Activated CD4-positive, alpha-beta T cell treated with anti-CD3 and anti-CD28 coated beads, Interleukin-2, amount 10 ng/mL, durations not matched to agents 7 days and 5 days (primary cell): ENCODE measurements around the gene SEC14L1. TPM values are rescaled to one million over a fixed set of nuclear protein-coding genes. Genes with fewer than 3 reads are reported as not detected.
A peak's percentile ranks its signal among the peaks of the same experiment; 100 is the strongest.

Experiments used
- CTCF ChIA-PET: fragments of 350-600 bp; sonication (Branson Sonifier 250); formaldehyde crosslinking; loops from one replicate; lab custom pipeline; 2021; ENCODE audit warnings: antibody characterized with exemption; lab: Charles Lee
- POLR2A ChIA-PET: fragments of 350-600 bp; sonication (Branson Sonifier 250); formaldehyde crosslinking; loops from one replicate; lab custom pipeline; 2021; ENCODE audit warnings: antibody characterized with exemption; lab: Charles Lee
- DNase-seq: peaks from one replicate; pipeline ENCODE4 v3.0.0-alpha.2; 2020
- H3K27ac Mint-ChIP-seq: one replicate; pipeline ENCODE4 v1.8.0; 2021; ENCODE audit warnings: mild to moderate bottlenecking, moderate library complexity, mixed read lengths
- H3K27me3 Mint-ChIP-seq: one replicate; pipeline ENCODE4 v1.8.0; 2021; ENCODE audit warnings: mixed read lengths
- H3K36me3 Mint-ChIP-seq: one replicate; pipeline ENCODE4 v1.8.0; 2021; ENCODE audit warnings: low read depth, mixed read lengths
- H3K4me1 Mint-ChIP-seq: one replicate; pipeline ENCODE4 v1.8.0; 2021; ENCODE audit warnings: mixed read lengths
- H3K4me3 Mint-ChIP-seq: one replicate; pipeline ENCODE4 v1.8.0; 2021; ENCODE audit warnings: mild to moderate bottlenecking, moderate library complexity, mixed read lengths
- H3K9me3 Mint-ChIP-seq: one replicate; pipeline ENCODE4 v1.8.0; 2021; ENCODE audit warnings: mixed read lengths
- total RNA-seq, 2 experiments: library from RNA; stranded (reverse); gene quantifications; one replicate each; pipeline ENCODE4 v1.2.3, GENCODE V29; 2021

Gene SEC14L1
- total RNA-seq, 2 experiments from 2014 or later, result 56.6 to 57.4 TPM

DNA sequence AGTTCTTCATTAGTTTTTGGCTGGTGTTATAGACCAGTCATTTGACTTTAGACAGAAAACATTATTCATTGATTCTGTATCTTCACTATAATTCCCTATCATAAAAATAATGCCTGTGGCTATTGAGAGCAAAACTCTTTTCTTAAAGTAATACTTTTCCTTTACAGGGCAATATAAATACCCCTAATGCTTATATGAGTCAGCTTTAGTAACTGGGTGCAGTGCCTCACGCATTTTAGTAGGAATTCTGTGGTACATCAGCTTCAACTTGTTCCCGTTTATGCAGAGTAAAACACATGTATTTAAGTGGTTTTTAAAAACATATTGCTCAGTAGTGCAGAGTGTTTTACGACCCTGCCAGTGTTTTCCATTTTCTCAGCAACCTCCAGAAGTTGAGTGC is 68.1 kb downstream of the SEC14L1 start:
- CTCF ChIA-PET, result interaction anchor here (0.6 to 1.2 kb wide), 2 partner anchors 24 to 121 kb away, joined by 3 read pairs; no protein-coding TSS in a partner anchor
- no peak for DNase-seq

DNA sequence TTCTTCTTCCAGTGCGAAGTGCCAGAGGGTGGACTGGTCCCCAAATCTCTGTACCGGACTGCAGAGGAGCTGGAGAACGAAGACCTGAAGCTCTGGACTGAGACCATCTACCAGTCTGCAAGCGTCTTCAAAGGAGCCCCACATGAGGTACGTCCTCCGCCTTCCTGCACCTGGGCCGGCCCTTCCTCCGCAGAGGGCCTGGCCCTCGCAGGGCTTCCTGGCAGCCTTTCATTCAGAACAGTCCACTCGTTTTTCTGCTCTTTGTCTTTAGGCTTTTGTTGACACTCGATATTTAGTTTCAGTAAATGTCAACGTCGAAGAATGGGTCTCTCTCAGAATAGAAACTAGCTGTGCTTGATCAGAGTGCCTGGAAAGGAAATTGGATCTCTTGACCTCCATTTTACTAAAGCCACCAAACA is 68.6 kb downstream of the SEC14L1 start:
- DNase-seq, result no peak
- Mint-ChIP-seq H3K4me1 (no peaks in the 10 kb centered on the region), H3K36me3 (peaks cover 44% of the 10 kb centered on the region), H3K4me3 (no peak overlapping the region), H3K9me3 (no peaks in the 10 kb centered on the region), H3K27me3 (no peaks in the 10 kb centered on the region), H3K27ac (no peak overlapping the region)
- ChIA-PET CTCF (interaction anchor here (0.6 to 0.9 kb wide), 2 partner anchors 12 to 471 kb away, joined by 3 read pairs; no protein-coding TSS in a partner anchor), POLR2A (interaction anchor here (1.0 kb wide), 1 partner anchor 123 kb away, joined by 3 read pairs; no protein-coding TSS in a partner anchor)

More for the DNA sequence above, 68.1 kb downstream of the SEC14L1 start:
- no peaks in the 10 kb centered on the region for H3K9me3 Mint-ChIP-seq
- H3K27me3 Mint-ChIP-seq, result no peaks in the 10 kb centered on the region
- H3K4me3 Mint-ChIP-seq, result no peak overlapping the region
- POLR2A ChIA-PET, result interaction anchor here (1.0 kb wide), 1 partner anchor 122 kb away, joined by 3 read pairs; no protein-coding TSS in a partner anchor
- H3K27ac Mint-ChIP-seq, result no peak overlapping the region
- peaks cover 42% of the 10 kb centered on the region for H3K36me3 Mint-ChIP-seq
- H3K4me1 Mint-ChIP-seq, result no peaks in the 10 kb centered on the region

DNA sequence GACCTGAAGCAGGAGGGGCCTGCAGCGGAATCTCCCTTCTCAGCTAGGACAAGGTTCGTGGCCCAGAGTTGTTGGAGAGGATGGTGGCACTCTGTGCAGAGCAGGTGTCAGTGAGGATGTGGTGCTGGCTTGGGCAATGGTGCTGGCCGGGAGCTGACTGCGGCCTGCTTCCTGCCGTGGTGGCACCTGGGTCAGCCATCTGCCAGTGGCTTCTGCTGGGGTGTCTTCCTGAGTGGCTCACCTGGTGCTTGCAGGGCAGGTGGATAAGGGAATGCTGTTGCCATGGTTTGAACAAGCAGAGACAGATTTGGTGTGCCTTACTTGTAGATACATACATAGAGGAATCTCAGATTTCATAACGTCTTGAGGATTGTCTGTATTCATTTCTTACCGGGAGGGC is 69.6 kb downstream of the SEC14L1 start:
- no peaks in the 10 kb centered on the region for H3K27me3 Mint-ChIP-seq
- no peak for DNase-seq
- ChIA-PET CTCF (interaction anchor here (1.1 kb wide), 1 partner anchor 154 kb away, joined by 3 read pairs; no protein-coding TSS in a partner anchor), POLR2A (no interaction called here)
- H3K9me3 Mint-ChIP-seq, result no peaks in the 10 kb centered on the region
- peaks cover 42% of the 10 kb centered on the region for H3K36me3 Mint-ChIP-seq
- no peak overlapping the region for H3K4me3 Mint-ChIP-seq
- H3K4me1 Mint-ChIP-seq, result no peaks in the 10 kb centered on the region
- H3K27ac Mint-ChIP-seq, result no peak overlapping the region

- Mint-ChIP-seq H3K4me3 (no peak overlapping the region), H3K27ac (no peak overlapping the region), H3K4me1 (no peaks in the 10 kb centered on the region), H3K36me3 (peaks cover 42% of the 10 kb centered on the region), H3K27me3 (no peaks in the 10 kb centered on the region), H3K9me3 (no peaks in the 10 kb centered on the region)
- DNase-seq, result no peak
- POLR2A ChIA-PET, result no interaction called here
- CTCF ChIA-PET, result interaction anchor here (0.6 to 1.6 kb wide), 4 partner anchors 10 to 155 kb away, joined by 3 to 5 read pairs (median 4); no protein-coding TSS in a partner anchor
Observed at GRCh38 chr17:77210946-77211541, 70.3 kb downstream of the SEC14L1 start.

- H3K4me3 Mint-ChIP-seq, result no peak overlapping the region
- H3K36me3 Mint-ChIP-seq, result peaks cover 38% of the 10 kb centered on the region
- no peak overlapping the region for H3K27ac Mint-ChIP-seq
- H3K9me3 Mint-ChIP-seq, result no peaks in the 10 kb centered on the region
- no peaks in the 10 kb centered on the region for H3K4me1 Mint-ChIP-seq
- POLR2A ChIA-PET, result no interaction called here
- CTCF ChIA-PET, result interaction anchor here (0.7 to 1.6 kb wide), 3 partner anchors 10 to 88 kb away, joined by 3 to 4 read pairs (median 3); no protein-coding TSS in a partner anchor
- no peaks in the 10 kb centered on the region for H3K27me3 Mint-ChIP-seq
- DNase-seq, result no peak
Observed at GRCh38 chr17:77211681-77212080, 70.9 kb downstream of the SEC14L1 start.

DNA sequence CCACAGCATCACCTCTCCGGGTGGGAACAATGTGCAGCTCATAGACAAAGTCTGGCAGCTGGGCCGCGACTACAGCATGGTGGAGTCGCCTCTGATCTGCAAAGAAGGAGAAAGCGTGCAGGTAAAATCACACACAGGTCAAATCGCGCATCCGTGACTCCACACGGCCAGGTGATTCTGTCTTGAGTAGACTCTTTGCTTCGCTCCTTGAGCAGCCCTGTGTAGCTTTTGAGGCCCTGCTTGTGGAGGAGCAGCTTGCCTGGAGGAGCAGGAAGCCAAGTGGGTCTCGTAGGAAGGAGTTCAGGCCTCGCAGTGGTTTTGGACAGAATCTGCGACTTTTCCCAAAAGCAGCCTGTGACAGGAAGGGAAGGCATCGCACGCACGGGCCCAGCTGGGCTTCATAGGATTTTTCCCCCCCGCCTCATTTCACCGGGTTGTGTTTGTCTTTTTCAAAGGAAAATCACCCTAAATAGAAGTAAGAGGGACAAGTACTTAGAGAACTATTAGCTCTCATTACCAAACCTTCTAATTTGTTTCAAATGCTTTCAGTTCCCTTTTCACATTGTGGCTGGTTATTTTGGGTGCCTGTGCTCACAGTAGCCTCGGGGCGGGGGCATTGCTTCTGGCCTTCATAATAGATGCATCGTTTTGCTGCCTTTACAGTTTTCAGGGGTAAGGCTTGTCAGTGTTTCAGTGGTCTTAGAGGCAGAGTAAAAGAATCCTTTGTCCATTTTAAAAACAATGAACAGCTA is 71.5 kb downstream of the SEC14L1 start:
- ChIA-PET CTCF (interaction anchor here (0.7 to 1.6 kb wide), 4 partner anchors 9 to 88 kb away, joined by 3 to 4 read pairs (median 3); no protein-coding TSS in a partner anchor), POLR2A (no interaction called here)
- no peaks in the 10 kb centered on the region for H3K9me3 Mint-ChIP-seq
- H3K4me1 Mint-ChIP-seq, result no peaks in the 10 kb centered on the region
- H3K36me3 Mint-ChIP-seq, result peaks cover 41% of the 10 kb centered on the region
- no peak for DNase-seq
- H3K4me3 Mint-ChIP-seq, result no peak overlapping the region
- no peaks in the 10 kb centered on the region for H3K27me3 Mint-ChIP-seq
- no peak overlapping the region for H3K27ac Mint-ChIP-seq

GRCh38 chr17:77212833-77213777 is 72.3 kb downstream of the SEC14L1 start:
- H3K9me3 Mint-ChIP-seq, result no peaks in the 10 kb centered on the region
- H3K4me3 Mint-ChIP-seq, result no peak overlapping the region
- no peaks in the 10 kb centered on the region for H3K27me3 Mint-ChIP-seq
- DNase-seq, result no peak
- no peaks in the 10 kb centered on the region for H3K4me1 Mint-ChIP-seq
- peaks cover 40% of the 10 kb centered on the region for H3K36me3 Mint-ChIP-seq
- no peak overlapping the region for H3K27ac Mint-ChIP-seq
- ChIA-PET POLR2A (no interaction called here), CTCF (interaction anchor here (1.1 to 1.6 kb wide), 2 partner anchors 17 to 24 kb away, joined by 3 to 4 read pairs; no protein-coding TSS in a partner anchor)

DNA sequence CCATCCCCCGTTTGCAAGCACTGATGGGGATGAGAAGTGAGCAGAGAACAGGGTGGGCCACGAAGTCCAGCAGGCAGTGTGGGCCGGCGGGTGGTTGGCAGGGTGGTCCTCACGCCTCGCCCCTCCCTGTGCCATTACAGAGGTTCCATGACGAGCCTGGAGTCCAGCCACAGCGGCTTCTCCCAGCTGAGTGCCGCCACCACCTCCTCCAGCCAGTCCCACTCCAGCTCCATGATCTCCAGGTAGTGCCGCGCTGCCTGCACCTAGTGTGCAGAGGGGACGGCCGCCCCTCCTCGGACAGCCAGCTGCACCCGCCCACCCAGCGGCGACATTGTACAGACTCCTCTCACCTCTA is 73.0 kb downstream of the SEC14L1 start:
- Mint-ChIP-seq H3K36me3 (peaks cover 35% of the 10 kb centered on the region), H3K4me1 (no peaks in the 10 kb centered on the region), H3K9me3 (no peaks in the 10 kb centered on the region), H3K27ac (no peak overlapping the region), H3K27me3 (no peaks in the 10 kb centered on the region), H3K4me3 (no peak overlapping the region)
- ChIA-PET POLR2A (no interaction called here), CTCF (interaction anchor here (1.1 kb wide), 1 partner anchor 24 kb away, joined by 3 read pairs; no protein-coding TSS in a partner anchor)
- no peak for DNase-seq

DNA sequence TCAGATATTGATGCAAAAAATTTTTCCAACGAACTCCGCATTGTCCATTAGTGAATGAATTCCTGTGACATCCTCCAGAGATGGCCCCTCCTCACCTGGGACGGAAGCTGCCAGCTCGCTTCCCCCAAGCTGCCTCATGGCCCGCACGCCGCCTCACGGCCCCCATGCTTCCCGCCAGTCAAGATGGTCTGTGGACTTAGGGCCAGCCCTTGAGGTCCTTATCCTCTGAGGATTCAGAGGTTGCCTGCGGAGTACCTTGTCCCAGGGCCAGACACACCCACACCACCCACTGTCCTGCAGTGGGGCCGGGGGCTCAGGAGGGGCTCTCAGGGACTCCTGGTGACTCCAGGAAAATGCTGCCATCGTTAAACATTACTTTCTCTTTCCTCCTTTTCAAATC is 73.6 kb downstream of the SEC14L1 start:
- Mint-ChIP-seq H3K4me1 (no peaks in the 10 kb centered on the region), H3K4me3 (no peak overlapping the region), H3K27me3 (no peaks in the 10 kb centered on the region), H3K9me3 (no peaks in the 10 kb centered on the region), H3K36me3 (peaks cover 35% of the 10 kb centered on the region), H3K27ac (no peak overlapping the region)
- POLR2A ChIA-PET, result no interaction called here
- CTCF ChIA-PET, result no interaction called here
- no peak for DNase-seq

DNA sequence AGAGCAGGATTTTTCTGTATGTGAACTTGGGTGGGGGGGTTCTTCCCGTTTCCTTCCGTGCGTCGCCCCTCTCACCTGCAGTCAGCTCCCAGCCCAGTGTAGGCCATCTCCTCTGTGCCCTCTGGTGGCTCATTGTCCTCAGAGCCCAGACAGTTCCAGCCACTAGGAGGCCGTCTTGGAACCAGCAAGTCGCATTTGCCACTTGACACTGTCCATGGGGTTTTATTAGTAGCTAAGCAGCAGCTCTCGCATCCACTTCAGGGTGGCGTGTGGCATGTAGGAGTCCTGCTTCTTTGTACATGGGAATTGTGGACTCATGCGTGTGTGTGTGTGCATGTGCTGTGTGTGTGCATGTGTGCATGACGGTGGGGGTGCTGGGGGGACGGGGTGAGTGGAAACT is 74.0 kb downstream of the SEC14L1 start:
- Mint-ChIP-seq H3K9me3 (no peaks in the 10 kb centered on the region), H3K36me3 (peaks cover 35% of the 10 kb centered on the region), H3K4me1 (no peaks in the 10 kb centered on the region), H3K27me3 (no peaks in the 10 kb centered on the region), H3K4me3 (no peak overlapping the region), H3K27ac (no peak overlapping the region)
- CTCF ChIA-PET, result interaction anchor here (0.7 kb wide), 1 partner anchor 124 kb away, joined by 3 read pairs; no protein-coding TSS in a partner anchor
- peak; percentile 21 for DNase-seq
- POLR2A ChIA-PET, result no interaction called here

DNA sequence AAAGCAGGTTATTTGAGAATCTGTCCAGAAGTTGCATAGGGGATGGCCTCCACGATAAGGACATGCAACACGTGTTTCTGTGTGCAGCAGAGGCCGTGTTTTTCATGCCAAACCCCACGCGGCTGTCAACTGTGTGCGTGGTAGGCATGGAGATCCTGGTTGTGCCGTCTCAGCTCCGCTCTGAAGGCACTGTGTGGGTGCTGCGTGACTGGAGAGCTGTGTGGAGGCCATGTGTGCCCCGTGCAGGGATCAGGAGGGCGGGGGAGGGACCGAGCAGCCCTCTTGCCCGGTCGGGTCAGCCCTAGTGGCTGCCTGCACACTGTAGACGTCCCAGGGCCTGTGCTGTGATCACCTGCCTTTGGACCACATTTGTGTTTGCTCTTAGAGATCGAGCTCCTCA is 74.5 kb downstream of the SEC14L1 start:
- Mint-ChIP-seq H3K27ac (no peak overlapping the region), H3K4me3 (no peak overlapping the region), H3K9me3 (no peaks in the 10 kb centered on the region), H3K36me3 (peaks cover 31% of the 10 kb centered on the region), H3K4me1 (no peaks in the 10 kb centered on the region), H3K27me3 (no peaks in the 10 kb centered on the region)
- DNase-seq, result no peak
- ChIA-PET POLR2A (no interaction called here), CTCF (interaction anchor here (0.7 kb wide), 1 partner anchor 125 kb away, joined by 3 read pairs; no protein-coding TSS in a partner anchor)

DNA sequence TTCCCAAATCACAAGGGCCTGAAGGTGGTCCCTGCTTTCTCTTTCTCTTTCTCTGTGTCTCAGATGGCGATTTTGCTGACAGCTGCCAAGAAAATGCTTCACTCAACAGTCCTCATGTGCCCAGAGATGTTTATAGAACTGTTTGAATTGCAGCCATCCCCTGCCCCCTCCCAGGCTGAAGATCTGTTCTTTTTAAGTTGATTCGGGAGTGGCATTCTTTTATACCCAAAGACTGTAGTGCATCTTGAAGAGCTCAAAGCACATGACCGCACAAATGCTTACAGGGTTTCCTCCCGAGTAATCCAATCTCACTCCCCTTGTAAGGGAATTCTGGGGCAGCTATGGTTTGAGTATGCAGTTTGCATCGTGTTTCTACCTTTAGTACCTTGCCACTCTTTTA is 75.7 kb downstream of the SEC14L1 start:
- Mint-ChIP-seq H3K27ac (peak overlapping the region; percentile 21), H3K36me3 (peaks cover 24% of the 10 kb centered on the region)

More for the DNA sequence above, 75.7 kb downstream of the SEC14L1 start:
- POLR2A ChIA-PET, result no interaction called here
- no peak overlapping the region for H3K4me3 Mint-ChIP-seq
- H3K27me3 Mint-ChIP-seq, result no peaks in the 10 kb centered on the region
- no peaks in the 10 kb centered on the region for H3K4me1 Mint-ChIP-seq
- no peak for DNase-seq
- CTCF ChIA-PET, result no interaction called here
- H3K9me3 Mint-ChIP-seq, result no peaks in the 10 kb centered on the region
